ENCODE measurements around the gene TPGS2.

- TF ChIP-seq, protein P1, sequence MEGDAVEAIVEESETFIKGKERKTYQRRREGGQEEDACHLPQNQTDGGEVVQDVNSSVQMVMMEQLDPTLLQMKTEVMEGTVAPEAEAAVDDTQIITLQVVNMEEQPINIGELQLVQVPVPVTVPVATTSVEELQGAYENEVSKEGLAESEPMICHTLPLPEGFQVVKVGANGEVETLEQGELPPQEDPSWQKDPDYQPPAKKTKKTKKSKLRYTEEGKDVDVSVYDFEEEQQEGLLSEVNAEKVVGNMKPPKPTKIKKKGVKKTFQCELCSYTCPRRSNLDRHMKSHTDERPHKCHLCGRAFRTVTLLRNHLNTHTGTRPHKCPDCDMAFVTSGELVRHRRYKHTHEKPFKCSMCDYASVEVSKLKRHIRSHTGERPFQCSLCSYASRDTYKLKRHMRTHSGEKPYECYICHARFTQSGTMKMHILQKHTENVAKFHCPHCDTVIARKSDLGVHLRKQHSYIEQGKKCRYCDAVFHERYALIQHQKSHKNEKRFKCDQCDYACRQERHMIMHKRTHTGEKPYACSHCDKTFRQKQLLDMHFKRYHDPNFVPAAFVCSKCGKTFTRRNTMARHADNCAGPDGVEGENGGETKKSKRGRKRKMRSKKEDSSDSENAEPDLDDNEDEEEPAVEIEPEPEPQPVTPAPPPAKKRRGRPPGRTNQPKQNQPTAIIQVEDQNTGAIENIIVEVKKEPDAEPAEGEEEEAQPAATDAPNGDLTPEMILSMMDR (IDR thresholded peaks at IDR 0.05), result peak; percentile 41 to 85 (median 65)
- no peak for TF ChIP-seq POLR2A (IDR thresholded peaks at IDR 0.05)
These were observed 19.0 kb downstream of the TPGS2 start for GRCh38 chr18:36809590-36810381.
